ENCODE measurements around the gene ORC6.

The ORC6 gene

DNA sequence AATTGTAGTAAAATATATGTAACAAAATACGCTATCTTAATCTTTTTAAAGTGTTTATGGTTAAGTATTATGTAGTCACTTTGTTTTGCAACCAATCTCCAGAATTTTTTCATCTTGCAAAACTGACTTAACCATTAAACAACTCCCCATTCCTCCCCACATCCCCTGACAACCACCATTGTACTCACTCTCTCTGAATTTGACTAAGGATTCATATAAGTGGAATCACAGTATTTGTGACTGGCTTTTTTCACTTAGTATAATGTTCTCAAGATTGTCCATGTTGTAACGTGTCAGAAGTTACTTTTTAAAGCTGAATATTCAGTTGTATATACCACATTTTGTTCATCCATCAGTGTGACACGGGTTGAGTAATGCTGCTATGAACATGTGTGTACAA, 10.6 kb downstream of the ORC6 start:
- no peak for DNase-seq (ENCODE audit: low read depth in 2 of 2, low spot score in 1 of 2)

DNA sequence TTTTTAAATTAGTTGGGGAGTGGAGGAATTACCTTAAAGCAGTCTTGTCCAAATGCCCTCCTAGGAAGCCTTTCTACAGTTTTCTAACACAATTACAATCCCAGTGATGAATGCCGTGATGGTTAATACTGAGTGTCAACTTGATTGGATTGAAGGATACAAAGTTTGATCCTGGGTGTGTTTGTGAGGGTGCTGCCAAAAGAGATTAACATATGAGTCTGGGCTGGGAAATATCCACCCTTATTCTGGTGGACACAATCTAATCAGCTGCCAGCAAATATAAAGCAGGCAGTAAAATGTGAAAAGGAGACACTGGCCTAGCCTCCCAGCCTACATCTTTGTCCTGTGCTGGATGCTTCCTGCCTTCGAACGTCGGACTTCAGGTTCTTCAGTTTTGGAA, 12.2 kb downstream of the ORC6 start:
- DNase-seq (ENCODE audit: low read depth in 2 of 2, low spot score in 1 of 2), result no peak

DNA sequence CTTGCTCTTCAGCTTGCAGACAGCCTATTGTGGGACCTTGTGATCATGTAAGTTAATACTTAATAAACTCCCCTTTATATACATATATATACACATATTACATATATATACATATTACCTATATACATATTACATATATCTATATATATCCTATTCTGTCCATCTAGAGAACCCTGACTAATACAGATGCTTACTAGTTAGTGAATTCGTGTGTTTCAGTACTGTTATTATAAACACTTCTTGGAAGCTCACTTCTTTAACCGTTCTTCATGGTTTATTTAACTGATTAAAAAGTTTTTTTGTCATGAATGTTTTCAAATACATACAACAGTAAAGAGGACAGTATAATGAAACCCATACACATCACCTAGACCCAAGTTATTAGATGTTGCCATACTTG, 12.6 kb downstream of the ORC6 start:
- no peak for DNase-seq (ENCODE audit: low read depth in 2 of 2, low spot score in 1 of 2)

DNA sequence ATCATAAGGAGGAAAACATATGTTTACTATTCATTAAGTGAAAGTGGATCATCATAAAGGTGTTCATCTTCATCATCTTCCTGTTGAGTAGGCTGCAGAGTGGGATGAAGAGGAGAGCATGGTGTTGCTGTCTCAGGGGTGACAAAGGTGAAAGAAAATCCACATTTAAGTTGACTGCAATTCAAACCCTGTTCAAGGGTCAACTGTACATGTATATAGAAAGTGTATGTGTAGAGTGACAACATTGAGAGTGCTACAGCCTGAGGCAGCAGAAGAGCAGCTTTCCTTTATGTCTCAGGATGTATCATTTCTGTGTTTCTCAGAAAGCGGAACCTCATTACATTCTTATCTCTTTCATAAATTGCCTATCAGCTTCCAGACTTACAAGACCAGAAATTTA, 17.2 kb downstream of the ORC6 start:
- no peak for DNase-seq (ENCODE audit: low read depth in 2 of 2, low spot score in 1 of 2)

GRCh38 chr16:46709469-46710005, 20.1 kb downstream of the ORC6 start:
- no peak for DNase-seq (ENCODE audit: low read depth in 2 of 2, low spot score in 1 of 2)

DNA sequence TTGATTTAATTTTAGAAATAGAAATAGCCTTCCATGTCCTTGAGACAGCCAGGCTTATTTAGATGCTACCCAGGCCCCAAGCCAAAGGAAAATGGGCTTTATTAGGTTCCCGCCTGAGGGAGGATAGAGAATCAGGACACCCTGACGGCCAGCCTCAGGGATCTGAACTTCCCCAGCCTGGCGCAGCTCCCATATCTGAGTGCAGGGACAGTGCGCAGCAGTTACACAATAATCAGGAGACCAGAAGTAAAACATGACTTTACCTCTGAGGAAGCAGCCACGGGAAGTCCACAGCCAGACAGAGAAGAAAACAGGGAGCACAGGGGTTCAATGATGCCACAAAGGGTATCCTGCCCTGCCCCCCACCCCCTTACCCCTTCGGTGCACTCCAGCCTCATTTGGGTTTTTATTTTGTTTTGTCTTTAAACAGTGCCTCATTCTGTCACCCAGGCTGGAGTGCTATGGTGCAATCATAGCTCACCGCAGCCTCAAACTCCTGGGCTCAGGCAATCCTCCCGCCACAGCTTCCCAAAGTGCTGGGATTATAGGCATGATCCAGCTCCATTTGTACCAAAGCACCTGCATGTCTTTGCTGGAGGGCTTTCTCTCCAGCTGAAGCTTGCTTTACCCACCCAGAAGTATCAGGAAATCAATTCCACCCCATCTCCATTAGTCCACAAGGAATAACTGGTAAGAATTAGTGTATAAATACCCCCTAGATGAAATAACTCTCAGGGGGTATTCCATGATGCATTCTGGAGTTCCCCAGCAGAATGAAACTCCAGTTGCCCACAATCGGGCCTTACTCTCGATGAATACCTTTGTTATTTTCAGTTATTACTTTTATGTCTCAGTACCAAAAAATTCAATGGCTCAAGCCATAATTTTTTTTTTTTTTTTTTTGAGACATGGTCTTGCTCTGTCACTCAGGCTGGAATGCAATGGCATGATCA, 21.9 kb downstream of the ORC6 start:
- DNase-seq (ENCODE audit: low read depth in 2 of 2, low spot score in 1 of 2), result no peak

GRCh38 chr16:46712911-46713310, 23.5 kb downstream of the ORC6 start:
- no peak for DNase-seq (ENCODE audit: low read depth in 2 of 2, low spot score in 1 of 2)

- no peak for DNase-seq (ENCODE audit: low read depth in 2 of 2, low spot score in 1 of 2)
Observed at GRCh38 chr16:46713634-46714033, 24.2 kb downstream of the ORC6 start.

DNA sequence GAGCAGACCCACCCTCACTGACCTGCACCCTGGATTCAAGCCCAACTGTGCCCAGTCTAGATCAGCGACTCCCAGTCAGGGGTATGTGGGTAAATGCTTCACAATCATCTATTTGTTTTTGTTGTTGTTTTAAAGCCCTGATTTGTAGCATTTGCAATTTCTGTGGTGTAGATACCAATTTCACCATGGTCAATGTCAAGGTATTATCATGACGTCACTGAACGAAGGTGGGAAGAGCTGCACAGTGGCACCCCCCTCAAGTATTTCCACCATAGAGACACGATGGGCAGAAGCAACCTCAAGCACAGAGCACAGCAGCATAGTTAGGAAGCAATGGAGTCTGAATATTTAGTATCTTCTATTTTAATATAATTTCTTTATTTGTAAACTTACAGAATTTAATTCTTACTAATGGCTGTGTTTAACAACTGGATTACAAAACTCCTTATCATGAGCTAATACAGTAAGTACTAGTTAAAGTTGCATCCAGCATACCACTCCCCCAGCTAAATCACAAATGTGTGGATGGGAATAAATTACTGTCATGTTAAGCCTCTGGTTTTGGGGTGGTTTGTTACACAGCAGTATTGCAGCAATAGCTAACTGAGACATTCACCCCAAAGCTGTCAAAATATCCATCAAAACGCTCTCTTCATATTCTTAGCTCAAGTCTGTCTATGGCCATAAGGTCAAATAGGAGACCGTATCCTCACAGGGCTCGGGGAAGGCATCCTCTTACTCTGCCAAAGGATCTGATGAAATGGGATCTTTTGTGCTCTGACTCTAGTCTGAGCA, 25.5 kb downstream of the ORC6 start:
- no peak for DNase-seq (ENCODE audit: low read depth in 2 of 2, low spot score in 1 of 2)

DNA sequence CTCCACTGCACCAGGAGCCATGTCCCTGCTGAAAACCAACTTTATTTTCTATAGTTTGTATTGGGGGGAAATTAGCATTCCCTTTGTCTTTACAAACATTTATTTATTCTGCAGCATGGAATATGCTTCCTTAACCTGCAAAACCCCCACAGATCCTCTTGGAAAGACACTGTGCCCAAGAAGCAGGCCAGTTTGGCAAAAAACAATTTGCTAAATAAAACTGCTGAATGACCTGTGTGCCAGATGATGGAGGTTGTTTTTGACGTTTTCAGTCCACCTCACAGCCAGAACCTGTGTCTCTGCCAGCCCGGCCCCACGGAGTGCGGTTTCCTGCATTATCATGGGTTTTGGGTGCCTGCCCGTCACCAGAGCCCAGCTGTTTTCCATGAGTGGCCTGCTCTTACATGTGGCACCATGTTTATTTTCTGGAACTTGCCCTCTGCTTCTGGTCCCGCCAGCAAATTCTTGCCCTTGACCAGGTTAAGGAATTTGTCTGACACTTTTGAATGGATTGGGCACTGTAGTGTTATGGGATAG, 26.4 kb downstream of the ORC6 start:
- no peak for DNase-seq (ENCODE audit: low read depth in 2 of 2, low spot score in 1 of 2)

- DNase-seq (ENCODE audit: low read depth in 2 of 2, low spot score in 1 of 2), result no peak
Observed at GRCh38 chr16:46717692-46718091, 28.2 kb downstream of the ORC6 start.

DNA sequence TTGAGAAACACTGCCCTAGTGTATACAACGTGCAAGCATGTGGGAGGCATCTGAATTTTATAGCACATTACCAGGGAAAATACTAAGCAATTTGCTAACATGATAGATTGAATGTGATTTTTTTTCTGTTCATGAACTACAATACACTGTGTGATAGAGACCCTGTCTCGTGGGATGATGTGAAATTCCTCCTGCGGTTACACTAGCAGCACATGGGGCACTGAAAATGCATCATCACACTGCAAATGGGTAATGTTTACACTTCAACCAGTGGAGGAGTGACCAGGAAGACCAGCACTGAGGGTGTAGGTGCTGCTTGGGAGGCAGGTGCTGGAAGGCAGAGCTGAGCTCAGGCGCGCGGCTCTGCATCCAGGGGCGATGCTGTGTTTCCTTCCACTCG, 28.8 kb downstream of the ORC6 start:
- no peak for DNase-seq (ENCODE audit: low read depth in 2 of 2, low spot score in 1 of 2)

GRCh38 chr16:46719528-46719927, 30.1 kb downstream of the ORC6 start:
- DNase-seq (ENCODE audit: low read depth in 2 of 2, low spot score in 1 of 2), result no peak

GRCh38 chr16:46720619-46721018, 31.2 kb downstream of the ORC6 start:
- DNase-seq (ENCODE audit: low read depth in 2 of 2, low spot score in 1 of 2), result no peak

DNA sequence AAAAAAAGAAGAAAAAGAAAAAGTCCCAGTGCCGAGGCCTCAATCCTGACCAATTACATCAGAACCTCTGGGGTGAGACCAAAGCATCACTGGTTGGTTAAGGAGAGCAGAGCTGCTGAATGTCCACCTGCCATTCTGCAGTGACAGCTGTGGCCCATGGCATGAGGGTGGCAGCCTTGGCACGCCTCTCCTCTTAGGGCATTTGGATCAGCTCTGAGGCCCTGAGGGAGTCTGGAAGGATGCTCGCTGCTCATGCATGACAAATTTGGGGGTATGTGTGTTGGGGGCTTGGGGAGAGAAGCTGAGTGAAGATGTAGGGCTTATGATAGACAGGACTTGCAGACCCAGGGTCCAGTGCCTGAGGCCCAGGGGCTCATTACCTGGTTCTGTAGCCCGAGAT, 32.4 kb downstream of the ORC6 start:
- DNase-seq (ENCODE audit: low read depth in 2 of 2, low spot score in 1 of 2), result no peak

- no peak for DNase-seq (ENCODE audit: low read depth in 2 of 2, low spot score in 1 of 2)
Observed at GRCh38 chr16:46727184-46727583, 37.7 kb downstream of the ORC6 start.

- no peak for DNase-seq (ENCODE audit: low read depth in 2 of 2, low spot score in 1 of 2)
Observed at GRCh38 chr16:46727630-46728029, 38.2 kb downstream of the ORC6 start.

- DNase-seq (ENCODE audit: low read depth in 2 of 2, low spot score in 1 of 2), result no peak
Observed at GRCh38 chr16:46728806-46729205, 39.3 kb downstream of the ORC6 start.

GRCh38 chr16:46729326-46729995, 40.0 kb downstream of the ORC6 start:
- no peak for DNase-seq (ENCODE audit: low read depth in 2 of 2, low spot score in 1 of 2)

DNA sequence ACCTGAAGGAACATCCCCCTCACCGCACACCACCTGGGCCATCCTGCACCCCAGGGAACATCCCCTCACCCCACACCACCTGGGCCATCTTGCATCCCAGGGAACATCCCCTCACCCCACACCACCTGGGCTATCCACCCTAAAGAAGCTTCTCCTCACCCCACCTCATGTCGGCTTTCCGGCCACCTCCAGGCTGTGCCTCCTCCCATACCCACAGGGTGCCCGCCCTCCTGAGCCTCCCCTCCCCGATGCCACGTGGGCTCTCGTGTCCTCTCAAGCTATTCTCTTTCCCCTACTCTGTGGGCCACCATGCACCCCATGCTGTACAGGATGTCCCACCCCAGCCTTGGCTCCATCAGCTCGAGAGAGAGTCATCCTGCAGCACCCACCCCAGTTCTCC, 40.7 kb downstream of the ORC6 start:
- DNase-seq (ENCODE audit: low read depth in 2 of 2, low spot score in 1 of 2), result no peak
